AG09319 (cell line): ENCODE results near the gene RPTOR.

Experiments used
- DNase-seq: peaks from one replicate; pipeline ENCODE4 v3.0.0-alpha.2; 2010; ENCODE audit warnings: low read depth; ENCODE audit errors: extremely low read depth
- CTCF ChIP-seq: IDR thresholded peaks from 2 replicates; pipeline ENCODE4 v1.5.1; 2011; ENCODE audit warnings: low read depth, mild to moderate bottlenecking, inconsistent platforms, low read length, moderate library complexity

Gene RPTOR

DNA sequence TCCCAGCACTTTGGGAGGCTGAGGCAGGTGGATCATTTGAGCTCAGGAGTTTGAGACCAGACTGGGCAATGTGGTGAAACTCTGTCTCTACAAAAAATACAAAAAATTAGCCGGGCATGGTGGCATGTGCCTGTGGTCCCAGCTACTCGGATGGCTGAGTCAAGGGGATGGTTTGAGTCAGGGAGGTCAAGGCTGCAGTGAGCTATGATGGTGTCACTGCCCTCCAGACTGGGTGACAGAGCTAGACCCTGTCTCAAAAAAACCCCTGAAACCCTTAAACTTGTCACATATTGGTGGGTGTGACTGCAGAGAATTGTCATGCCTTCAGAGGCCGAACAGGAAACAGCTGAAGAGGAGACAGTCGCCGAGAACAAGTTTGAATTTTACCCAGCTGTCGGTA lies 13.4 kb downstream of the RPTOR start:
- no peak for DNase-seq
- no peak for TF ChIP-seq CTCF

DNA sequence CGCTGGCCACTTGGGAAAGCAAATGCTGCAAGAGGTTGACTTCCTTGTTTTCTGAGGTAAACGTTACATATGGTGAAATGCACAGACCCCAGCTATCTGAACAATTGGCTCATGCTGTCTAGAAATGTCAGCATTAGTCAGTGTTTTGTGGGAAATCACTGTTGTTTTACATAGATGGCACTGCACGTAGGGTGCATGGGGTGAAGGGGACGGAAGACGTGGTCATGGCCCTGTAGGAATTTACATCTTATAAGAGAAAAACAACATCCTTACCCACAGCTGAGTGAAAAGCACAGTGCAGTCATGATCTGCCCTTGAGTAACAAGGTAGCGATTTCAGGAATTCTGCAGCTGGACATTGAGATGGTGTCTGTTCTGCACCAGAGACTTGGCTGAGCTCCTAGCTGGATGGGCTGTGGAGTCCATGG lies 15.2 kb downstream of the RPTOR start:
- DNase-seq = no peak

GRCh38 chr17:80561541-80562114 lies 17.0 kb downstream of the RPTOR start:
- no peak for TF ChIP-seq CTCF
- DNase-seq = no peak

More for the DNA sequence above, 15.2 kb downstream of the RPTOR start:
- TF ChIP-seq CTCF = no peak

DNA sequence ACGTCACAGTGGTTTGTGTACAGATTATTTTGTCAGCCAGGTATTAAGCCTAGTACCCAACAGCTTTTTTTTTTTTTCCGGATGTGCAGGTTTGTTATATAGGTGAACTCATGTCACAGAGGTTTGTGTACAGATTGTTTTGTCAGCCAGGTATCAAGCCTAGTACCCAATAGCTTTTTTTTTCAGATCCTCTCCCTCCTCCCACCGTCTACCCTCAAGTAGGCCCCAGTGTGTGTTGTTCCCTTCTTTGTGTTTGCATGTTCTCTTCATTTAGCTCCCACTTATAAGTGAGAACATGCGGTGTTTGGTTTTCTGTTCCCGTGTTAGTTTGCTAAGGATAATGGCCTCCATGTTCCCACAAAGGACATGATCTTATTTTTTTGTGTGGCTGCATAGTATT lies 19.9 kb downstream of the RPTOR start:
- no peak for DNase-seq
- no peak for TF ChIP-seq CTCF

GRCh38 chr17:80565343-80566053 lies 20.9 kb downstream of the RPTOR start:
- TF ChIP-seq CTCF = no peak
- no peak for DNase-seq

DNA sequence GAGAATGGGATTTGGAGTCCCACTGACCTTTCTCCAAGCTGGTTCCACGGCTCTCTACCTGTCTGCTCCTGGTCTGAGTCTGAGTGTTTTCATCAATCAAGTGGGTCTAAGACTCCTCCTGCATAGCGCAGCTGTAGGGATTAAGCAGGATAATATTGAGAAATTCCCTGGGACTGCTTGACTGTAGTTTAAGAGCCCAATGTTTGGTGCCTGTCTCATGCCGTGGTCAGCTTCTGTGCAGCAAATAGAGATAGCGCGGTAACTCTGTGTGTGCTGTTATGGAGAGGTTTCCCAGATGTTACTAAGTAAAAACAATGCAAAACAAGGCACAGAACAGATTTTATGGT lies 21.4 kb downstream of the RPTOR start:
- no peak for DNase-seq
- no peak for TF ChIP-seq CTCF

DNA sequence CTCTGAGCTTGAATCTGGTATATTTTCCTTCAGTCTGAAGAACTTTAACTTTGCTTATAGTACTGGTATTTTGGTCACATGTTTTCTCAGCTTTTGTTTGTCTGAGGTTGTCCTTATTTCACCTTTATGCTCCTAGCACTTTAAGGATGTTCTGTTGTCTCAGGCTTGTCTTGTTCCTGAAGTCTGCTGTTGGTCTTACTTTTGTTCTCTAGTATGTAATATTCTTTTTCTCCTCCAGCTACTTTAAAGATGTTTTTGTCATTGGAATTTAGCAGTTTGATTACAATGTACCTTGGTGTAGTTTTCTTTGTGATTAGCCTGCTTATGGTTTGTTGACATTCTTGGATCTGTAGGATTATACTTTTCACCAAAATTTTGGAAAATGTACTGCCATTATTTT lies 23.6 kb downstream of the RPTOR start:
- DNase-seq = no peak
- no peak for TF ChIP-seq CTCF
